ENCODE results near the gene OR13C2. TPM values are rescaled to one million over a fixed set of nuclear protein-coding genes. Genes with fewer than 3 reads are reported as not detected.

OR13C2 gene
- total and polyA plus RNA-seq, 4 donors, result not detected

- WGBS, result 78% methylated on average over 2 of the region's 2 CpGs
- Histone ChIP-seq H3K36me3 (ENCODE audit: control insufficient read depth in 4 of 4, insufficient read depth in 3 of 4, low read depth in 1 of 4, low read length in 3 of 4) (no peaks in the 10 kb centered on the region), H3K27ac (ENCODE audit: low read depth in 1 of 2, low read length in 2 of 2) (no peak overlapping the region), H3K4me3 (ENCODE audit: low read depth in 1 of 3, low read length in 3 of 3) (no peak overlapping the region), H3K27me3 (ENCODE audit: control insufficient read depth in 4 of 4, insufficient read depth in 4 of 4, low read length in 3 of 4) (no peaks in the 10 kb centered on the region), H3K4me1 (ENCODE audit: control insufficient read depth in 4 of 4, insufficient read depth in 4 of 4, low read length in 3 of 4) (no peaks in the 10 kb centered on the region), H3K9ac (ENCODE audit: low read depth in 1 of 2, low read length in 2 of 2) (no peak overlapping the region), H3K9me3 (ENCODE audit: control insufficient read depth in 4 of 4, low read length in 3 of 4) (no peaks in the 10 kb centered on the region)
- no peak for DNase-seq (ENCODE audit: low spot score)
- TF ChIP-seq FOXA2 (IDR thresholded peaks at IDR 0.05) (no peak), CTCF (IDR thresholded peaks at IDR 0.05; ENCODE audit: low read depth, low read length, missing input control) (no peak)
Observed at GRCh38 chr9:104611213-104611612, 5.8 kb upstream of the OR13C2 start.

- Histone ChIP-seq H3K27me3 (ENCODE audit: control insufficient read depth in 4 of 4, insufficient read depth in 4 of 4, low read length in 3 of 4) (no peaks in the 10 kb centered on the region), H3K9ac (ENCODE audit: low read depth in 1 of 2, low read length in 2 of 2) (no peak overlapping the region), H3K36me3 (ENCODE audit: control insufficient read depth in 4 of 4, insufficient read depth in 3 of 4, low read depth in 1 of 4, low read length in 3 of 4) (no peaks in the 10 kb centered on the region), H3K4me1 (ENCODE audit: control insufficient read depth in 4 of 4, insufficient read depth in 4 of 4, low read length in 3 of 4) (no peaks in the 10 kb centered on the region), H3K27ac (ENCODE audit: low read depth in 1 of 2, low read length in 2 of 2) (no peak overlapping the region), H3K9me3 (ENCODE audit: control insufficient read depth in 4 of 4, low read length in 3 of 4) (no peaks in the 10 kb centered on the region), H3K4me3 (ENCODE audit: low read depth in 1 of 3, low read length in 3 of 3) (no peak overlapping the region)
- WGBS, result 40% methylated on average over 1 of the region's 1 CpG
- DNase-seq (ENCODE audit: low spot score), result no peak
- TF ChIP-seq JUND (IDR thresholded peaks at IDR 0.05) (no peak), CTCF (IDR thresholded peaks at IDR 0.05; ENCODE audit: low read depth, low read length, missing input control) (peak; percentile 11), RAD21 (IDR thresholded peaks at IDR 0.05) (peak; percentile 45 to 46)
Observed at GRCh38 chr9:104608336-104608735, 2.9 kb upstream of the OR13C2 start.

GRCh38 chr9:104606152-104606551 is 725 bp upstream of the OR13C2 start:
- no peaks in the 10 kb centered on the region for H3K36me3 ChIP-seq (ENCODE audit: control insufficient read depth in 4 of 4, insufficient read depth in 3 of 4, low read depth in 1 of 4, low read length in 3 of 4)
- no peaks in the 10 kb centered on the region for H3K9me3 ChIP-seq (ENCODE audit: control insufficient read depth in 4 of 4, low read length in 3 of 4)
- 87% methylated on average over 2 of the region's 2 CpGs for WGBS
- TF ChIP-seq MAX (IDR thresholded peaks at IDR 0.05) (no peak), REST (IDR thresholded peaks at IDR 0.05) (no peak), JUND (IDR thresholded peaks at IDR 0.05) (no peak), RXRA (IDR thresholded peaks at IDR 0.05) (no peak), EGR1 (IDR thresholded peaks at IDR 0.05; ENCODE audit: low read depth in 2 of 2) (no peak), HNF4A (conservative IDR thresholded peaks at IDR 0.05) (no peak), GABPA (IDR thresholded peaks at IDR 0.05 in 1 of 2, conservative IDR thresholded peaks at IDR 0.05 in 1 of 2) (no peak), NR2F2 (IDR thresholded peaks at IDR 0.05) (no peak), TAF1 (conservative IDR thresholded peaks at IDR 0.05) (no peak), HNF4G (IDR thresholded peaks at IDR 0.05) (no peak)
- no peak overlapping the region for H3K4me3 ChIP-seq (ENCODE audit: low read depth in 1 of 3, low read length in 3 of 3)
- H3K27me3 ChIP-seq (ENCODE audit: control insufficient read depth in 4 of 4, insufficient read depth in 4 of 4, low read length in 3 of 4), result no peaks in the 10 kb centered on the region
- no peak overlapping the region for H3K9ac ChIP-seq (ENCODE audit: low read depth in 1 of 2, low read length in 2 of 2)
- no peak overlapping the region for H3K27ac ChIP-seq (ENCODE audit: low read depth in 1 of 2, low read length in 2 of 2)
- no peaks in the 10 kb centered on the region for H3K4me1 ChIP-seq (ENCODE audit: control insufficient read depth in 4 of 4, insufficient read depth in 4 of 4, low read length in 3 of 4)
- no peak for DNase-seq (ENCODE audit: low spot score)

Measured in liver (tissue), 9 donors.